K562 (cell line): ENCODE measurements around the gene NMT1. TPM values are rescaled to one million over a fixed set of nuclear protein-coding genes. Genes with fewer than 3 reads are reported as not detected.

ENCODE experiments used
- ATAC-seq: fragments of 200-7000 bp; cut with Tn5 transposase; 3 replicates; pipeline ENCODE4 v1.9.1; 2020; ENCODE audit warnings: moderate library complexity
- BruUV-seq: library from RNA; stranded (reverse); fragments of 400-500 nt; replicated peaks from 2 replicates; lab custom pipeline; 2021; lab: Mats Ljungman, UMichigan
- CTCF ChIA-PET: fragments of 300-600 bp; formaldehyde crosslinking; extraction: SDS; loops from one replicate; lab custom pipeline; 2021; ENCODE audit warnings: low intra/inter-chr PET ratio; lab: Yijun Ruan, JAX
- POLR2A ChIA-PET: fragments of 300-600, 350-650 bp; sonication (Branson Sonifier 250); formaldehyde crosslinking; extraction: SDS; loops from one replicate; lab custom pipeline; 2021; ENCODE audit warnings: antibody characterized with exemption, inconsistent platforms; lab: Yijun Ruan, JAX
- DNase-seq, 4 experiments: peaks; one replicate each; pipeline versions ENCODE4 v3.0.0 to v3.0.0-alpha.2; 2011 to 2018; ENCODE audit warnings: low spot score in 3 of 4, mixed read lengths in 3 of 4; ENCODE audit errors: extremely low read depth in 1 of 4
- FAIRE-seq: peaks from 2 replicates; lab custom pipeline; 2011; peaks lifted over from hg19 to GRCh38; lab: Jason Lieb, UNC
- H2AFZ ChIP-seq: 2 replicates; pipeline ENCODE4 v1.6.0; 2011; ENCODE audit warnings: low read depth, low read length, control low read depth, inconsistent platforms
- H3K27ac ChIP-seq: fragments of 200-600 bp; 3 replicates; pipeline ENCODE4 v1.8.0; 2011; ENCODE audit warnings: low read depth, mild to moderate bottlenecking, control low read depth, inconsistent platforms, low read length, moderate library complexity, mixed read lengths; ENCODE audit errors: extremely low read depth
- H3K27me3 ChIP-seq, 2 experiments: fragments of 300-600 bp in 1 of 2; 2 replicates in 1 of 2; 3 replicates in 1 of 2; pipeline versions ENCODE4 v1.6.0 to v1.8.0; 2011; ENCODE audit warnings: inconsistent platforms in 2 of 2, low read length in 2 of 2, mild to moderate bottlenecking in 1 of 2, mixed read lengths in 1 of 2, moderate library complexity in 1 of 2; ENCODE audit not compliant: control insufficient read depth in 2 of 2, insufficient read depth in 2 of 2
- H3K36me3 ChIP-seq: fragments of 300-600 bp; 3 replicates; pipeline ENCODE4 v1.8.0; 2011; ENCODE audit warnings: mild to moderate bottlenecking, low read length, inconsistent platforms; ENCODE audit not compliant: control insufficient read depth, insufficient read depth
- H3K4me1 ChIP-seq, 2 experiments: fragments of 200-600 bp in 1 of 2; replicated peaks in 1 of 2; 2 replicates in 1 of 2; 3 replicates in 1 of 2; pipeline versions ENCODE4 v1.5.1 to v1.8.0; 2011; ENCODE audit warnings: inconsistent platforms in 2 of 2, low read length in 2 of 2, mild to moderate bottlenecking in 1 of 2, mixed read lengths in 1 of 2, moderate library complexity in 1 of 2; ENCODE audit not compliant: control insufficient read depth in 2 of 2, insufficient read depth in 2 of 2
- H3K4me2 ChIP-seq: 2 replicates; pipeline ENCODE4 v1.6.1; 2011; ENCODE audit warnings: low read length, control low read depth, inconsistent platforms, mixed read lengths; ENCODE audit not compliant: insufficient read depth
- H3K4me3 ChIP-seq: fragments of 200-600 bp; sonication (generic), shearing (Covaris generic); 2 replicates; pipeline ENCODE4 v1.5.1; 2016; ENCODE audit warnings: control low read depth, inconsistent platforms
- H3K79me2 ChIP-seq: fragments of 200-600 bp; 3 replicates; pipeline ENCODE4 v1.8.0; 2011; ENCODE audit warnings: low read length, inconsistent platforms; ENCODE audit not compliant: control insufficient read depth, insufficient read depth
- H3K9ac ChIP-seq, 2 experiments: 2 replicates each; pipeline versions ENCODE4 v1.6.0 to v1.6.1; 2011; ENCODE audit warnings: low read depth in 2 of 2, low read length in 2 of 2, control low read depth in 1 of 2, inconsistent platforms in 1 of 2, mild to moderate bottlenecking in 1 of 2, mixed read lengths in 1 of 2; ENCODE audit not compliant: insufficient read depth in 1 of 2
- H3K9me1 ChIP-seq: one replicate; pipeline ENCODE4 v1.6.0; 2011; ENCODE audit warnings: inconsistent platforms, mild to moderate bottlenecking, low read length, moderate library complexity; ENCODE audit not compliant: control insufficient read depth, insufficient read depth
- H3K9me3 ChIP-seq: replicated peaks from 2 replicates; pipeline ENCODE4 v1.5.1; 2011; ENCODE audit warnings: low read depth, low read length, inconsistent platforms; ENCODE audit not compliant: control insufficient read depth, insufficient read depth
- H4K20me1 ChIP-seq: replicated peaks from 2 replicates; pipeline ENCODE4 v1.6.1; 2011; ENCODE audit warnings: low read length, inconsistent platforms, mixed read lengths; ENCODE audit not compliant: control insufficient read depth, insufficient read depth
- CHD1 ChIP-seq: fragments of 200-600 bp; sonication (generic); IDR thresholded peaks from one replicate; pipeline ENCODE4 v1.6.1; 2012; ENCODE audit warnings: mild to moderate bottlenecking, moderate library complexity, low read length, inconsistent platforms
- DDX20 ChIP-seq: fragments of 450-650 bp; IDR thresholded peaks from 2 replicates; pipeline ENCODE4 v1.6.1; 2016; ENCODE audit warnings: missing genetic modification characterization, low read depth, mild to moderate bottlenecking, missing compliant biosample characterization, moderate library complexity
- ESRRA ChIP-seq: fragments of 450-650 bp; IDR thresholded peaks from 2 replicates; pipeline ENCODE4 v1.6.1; 2014; ENCODE audit warnings: low read depth, mild to moderate bottlenecking, moderate library complexity, borderline replicate concordance
- NCOR1 ChIP-seq: fragments of 450-650 bp; IDR thresholded peaks from 2 replicates; pipeline ENCODE4 v1.6.1; 2016; ENCODE audit warnings: mild to moderate bottlenecking, moderate library complexity
- PCBP1 ChIP-seq: fragments of 200-400 bp; formaldehyde crosslinking; IDR thresholded peaks from 2 replicates; pipeline ENCODE4 v1.6.1; 2018; ENCODE audit warnings: mild to moderate bottlenecking, low read depth, low read length; ENCODE audit not compliant: poor library complexity, severe bottlenecking
- PHB ChIP-seq: fragments of 250-450 bp; sonication (Bioruptor Pico); IDR thresholded peaks from 2 replicates; pipeline ENCODE4 v1.5.0; 2021
- POLR2A ChIP-seq: fragments of 450-650 bp; conservative IDR thresholded peaks from 2 replicates; pipeline ENCODE4 v1.6.1; 2016
- SMAD4 ChIP-seq: fragments of 250-450 bp; sonication (Bioruptor Pico); conservative IDR thresholded peaks from 2 replicates; pipeline ENCODE4 v1.8.0; 2021; ENCODE audit warnings: inconsistent platforms, mild to moderate bottlenecking, moderate library complexity
- SOX6 ChIP-seq: fragments of 450-650 bp; IDR thresholded peaks from 2 replicates; pipeline ENCODE4 v1.6.1; 2014; ENCODE audit warnings: mild to moderate bottlenecking
- STAG1 ChIP-seq: sonication (generic); formaldehyde crosslinking; IDR thresholded peaks from 2 replicates; pipeline ENCODE4 v1.5.0; 2020; ENCODE audit warnings: missing genetic modification reagents, borderline replicate concordance
- TSHZ1 ChIP-seq: fragments of 250-450 bp; sonication (Bioruptor Pico); IDR thresholded peaks from 2 replicates; pipeline ENCODE4 v1.4.0; 2020; ENCODE audit warnings: mild to moderate bottlenecking, moderate library complexity
- ZNF143 ChIP-seq: sonication (generic); formaldehyde crosslinking; IDR thresholded peaks from 2 replicates; pipeline ENCODE4 v1.9.0; 2022; ENCODE audit warnings: mild to moderate bottlenecking, missing genetic modification reagents
- WGBS: fragments of 100-300 bp; shearing (Covaris generic); methylation state at CpG from one replicate; pipeline ENCODE4 v1.1.6; 2016; ENCODE audit warnings: low coverage, mixed read lengths; ENCODE audit not compliant: insufficient coverage; ENCODE audit errors: missing lambda C conversion rate; 5-methylcytosine and 5-hydroxymethylcytosine counted together
- in situ Hi-C: fragments of 300-500 bp; cut with MboI; formaldehyde crosslinking; loops from 4 replicates; pipeline ENCODE4 v1.15.0; 2018; ENCODE audit warnings: inconsistent platforms, mixed read lengths
- intact Hi-C: fragments of 100-400 bp; cut with micrococcal nuclease; formaldehyde crosslinking; loops from 2 replicates; pipeline ENCODE4 v1.14.2; 2022
- polyA plus RNA-seq, 8 experiments: library from polyadenylated mRNA; depleted of rRNA in 4 of 8; stranded (reverse) in 5 of 8; unstranded in 3 of 8; fragments of >200 nt; fragmentation: Nextera tagmentation in 2 of 8; fragmentation: Illumina TruSeq in 1 of 8; extraction: Ambion mirVana in 2 of 8; extraction: Trizol in 1 of 8; gene quantifications; 2 replicates each; pipeline versions ENCODE4 v1.2.1 to v1.2.3, GENCODE V29; 2011 to 2014; ENCODE audit warnings: inconsistent platforms in 1 of 8, missing spikeins in 1 of 8
- total RNA-seq, 7 experiments: library from RNA; depleted of rRNA in 6 of 7; stranded (reverse); fragments of >200 nt in 6 of 7; fragmentation: Illumina TruSeq in 2 of 7; extraction: Trizol in 2 of 7; gene quantifications; 2 replicates each; pipeline versions ENCODE4 v1.2.1 to v1.2.3, GENCODE V29; 2011 to 2021; ENCODE audit warnings: low replicate concordance in 1 of 7
- TF ChIP-seq, protein P1 (sequence below): fragments of 250-450 bp; sonication (Bioruptor Pico); IDR thresholded peaks from 2 replicates; pipeline ENCODE4 v1.5.0; 2021; ENCODE audit warnings: mild to moderate bottlenecking, moderate library complexity

Gene NMT1
- total and polyA plus RNA-seq, 9 of the 15 experiments (the other 6 are each of a cell fraction or from before 2014, with no cell fraction given): 86.7 to 569 (median 213) TPM

DNA sequence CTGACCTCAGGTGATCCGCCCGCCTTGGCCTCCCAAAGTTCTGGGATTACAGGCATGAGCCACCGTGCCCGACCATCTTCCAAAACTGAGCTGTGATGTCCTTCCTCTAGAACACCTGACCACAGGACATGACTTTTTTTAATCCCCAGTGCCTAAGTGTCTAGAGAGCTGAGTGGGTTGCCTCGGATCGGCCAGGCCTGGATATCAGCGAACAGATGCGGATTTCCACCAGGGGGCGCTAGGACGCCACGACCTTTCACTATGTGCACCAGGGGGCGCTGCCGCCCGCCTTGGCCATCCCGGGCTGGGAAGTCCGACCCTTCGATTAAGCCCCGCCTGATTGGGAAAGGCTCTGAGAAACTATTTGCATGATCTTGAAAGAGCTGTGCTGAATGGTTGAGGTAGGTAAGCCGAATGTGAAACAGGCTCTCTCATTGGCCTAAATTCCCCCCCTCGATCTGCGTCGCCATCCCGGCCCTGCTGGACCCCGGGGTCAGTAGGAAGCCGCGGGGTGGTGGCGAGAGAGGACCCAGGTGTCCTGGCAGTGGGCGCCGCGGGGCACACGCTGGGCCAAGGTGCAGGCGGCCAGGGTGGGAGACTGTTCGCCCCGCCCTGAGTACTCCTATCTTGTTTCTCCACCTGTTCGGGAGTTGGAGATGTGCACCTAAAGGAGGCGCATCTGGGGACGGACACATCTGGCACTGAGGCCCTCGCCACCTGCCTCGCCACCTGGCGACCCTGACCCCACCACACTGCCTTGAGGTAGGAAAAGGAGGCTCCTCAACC is 74.3 kb downstream of the NMT1 start, which contains the start of gene ACBD4:
Gene ACBD4 (plus strand): TSS at position 496 of the 786 bp plus-strand sequence. CDS start 458 bp downstream, outside the sequence.
- peak; percentile 100 for FAIRE-seq
- in situ Hi-C loops: loop anchor here (5.0 kb wide), 1 partner anchor 62 kb away; no protein-coding TSS in a partner anchor
- H3K9ac ChIP-seq: peak within 1 kb of the TSS; percentile 59 to 88
- ChIA-PET CTCF (interaction anchor here (0.6 to 6.2 kb wide), 14 partner anchors 9 to 842 kb away, joined by 3 to 165 read pairs (median 5); partner anchors contain the start of genes HEXIM1 and HEXIM2), POLR2A (interaction anchor here (0.6 to 7.1 kb wide), 14 partner anchors 9 to 191 kb away, joined by 3 to 119 read pairs (median 4); partner anchors contain the start of genes HEXIM1 and HEXIM2)
- H3K9me1 ChIP-seq: no peaks in the 10 kb centered on the region
- H3K27me3 ChIP-seq: no peaks in the 10 kb centered on the region
- peak; percentile 81 to 98 (median 90) for DNase-seq
- intact Hi-C loops: loop anchor here (1.0 to 5.0 kb wide), 3 partner anchors 13 to 252 kb away; partner anchors contain the start of gene HEXIM1
- BruUV-seq: no TSS peak
- H4K20me1 ChIP-seq: no peaks in the 10 kb centered on the region; the same call in 1 of the 2 replicates
- peaks cover 11 to 49% of the 10 kb centered on the region in 2 experiments for H3K4me1 ChIP-seq
- H3K27ac ChIP-seq: peak within 1 kb of the TSS; percentile 74; the same call in 2 of the 3 replicates
- peaks cover 7% of the 10 kb centered on the region; the same call in 1 of the 3 replicates for H3K79me2 ChIP-seq
- H3K4me2 ChIP-seq: peak within 1 kb of the TSS; percentile 82
- WGBS: 6% methylated on average over 36 of the region's 40 CpGs
- peak; percentile 90 for ATAC-seq
- H3K36me3 ChIP-seq: no peaks in the 10 kb centered on the region
- peak within 1 kb of the TSS; percentile 52 for H3K4me3 ChIP-seq
- no peaks in the 10 kb centered on the region; the same call in 1 of the 2 replicates for H3K9me3 ChIP-seq
- peak within 1 kb of the TSS; percentile 90 for H2AFZ ChIP-seq
- no peak for TF ChIP-seq CHD1
- no peak for TF ChIP-seq PHB (CRISPR knock-in tag)
- peak; percentile 50 for TF ChIP-seq SMAD4 (CRISPR knock-in tag)
- TF ChIP-seq, protein P1, sequence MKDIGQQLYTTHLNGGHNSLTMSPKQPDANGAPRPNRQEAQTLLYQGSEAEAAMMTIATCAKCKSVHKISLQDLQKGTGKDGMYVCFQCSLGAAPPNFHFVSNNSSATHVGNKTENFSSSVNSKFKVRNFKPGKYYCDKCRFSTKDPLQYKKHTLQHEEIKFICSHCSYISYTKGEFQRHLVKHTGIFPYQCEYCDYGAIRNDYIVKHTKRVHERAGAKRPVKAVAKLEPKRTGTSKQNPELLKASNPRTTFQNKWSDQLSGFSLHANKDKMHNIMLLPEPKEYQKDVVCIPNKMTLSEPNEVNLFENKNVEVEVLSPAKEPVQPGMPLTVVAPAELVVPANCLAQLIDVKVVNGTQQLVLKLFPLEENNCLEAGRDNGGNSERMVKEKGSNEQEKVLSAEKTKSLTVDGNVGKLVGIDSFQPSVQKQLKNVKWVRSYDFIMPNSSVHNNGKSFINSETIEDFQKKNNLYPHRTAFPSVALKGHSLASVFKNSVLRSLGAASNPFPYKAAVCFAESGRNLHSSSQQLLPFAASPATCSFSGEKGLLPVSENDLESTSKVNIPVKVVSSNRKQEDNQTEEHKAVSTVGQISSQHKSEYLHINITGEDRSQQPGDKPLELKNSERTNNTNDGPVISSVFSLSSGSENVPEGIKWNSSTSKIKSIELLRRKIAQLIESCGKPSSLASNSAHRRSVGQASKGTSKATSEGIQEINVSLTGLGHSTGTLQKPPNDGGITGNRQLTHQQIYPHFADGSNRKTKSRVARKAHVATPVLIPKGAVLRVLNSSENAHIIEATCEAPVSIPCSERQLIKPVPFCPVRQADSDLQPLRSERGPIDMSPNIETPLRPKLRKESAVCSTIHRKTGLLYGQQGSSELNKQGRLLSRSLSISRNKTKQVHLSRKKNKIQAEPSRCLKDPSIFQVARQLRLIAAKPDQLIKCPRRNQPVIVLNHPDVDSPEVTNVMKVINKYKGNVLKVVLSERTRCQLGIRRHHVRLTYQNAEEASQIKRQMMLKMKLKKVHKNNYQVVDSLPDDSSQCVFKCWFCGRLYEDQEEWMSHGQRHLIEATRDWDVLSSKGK (CRISPR knock-in tag): no peak
- no peak for TF ChIP-seq PCBP1
- TF ChIP-seq DDX20: no peak
- no peak for TF ChIP-seq TSHZ1 (CRISPR knock-in tag)
- peak; percentile 35 for TF ChIP-seq NCOR1
- TF ChIP-seq ESRRA: peak; percentile 38; the same call in 1 of the 2 replicates
- peak; percentile 58; the same call in 1 of the 2 replicates for TF ChIP-seq ZNF143 (CRISPR knock-in tag)
- peak; percentile 55; the same call in 1 of the 2 replicates for TF ChIP-seq POLR2A
- peak; percentile 98 for TF ChIP-seq STAG1 (CRISPR knock-in tag)
- TF ChIP-seq SOX6: peak; percentile 57
